Fibroblast of skin of abdomen (primary cell): ENCODE data around the gene NKAIN2.
"Not testable (repeated sequence)": the region's sequence is repeated elsewhere in the genome, so short reads cannot be mapped to it uniquely, and the experiment has no call there.

ENCODE experiments used
- DNase-seq: peaks from one replicate; pipeline ENCODE4 v3.0.0-alpha.2; 2013

The NKAIN2 gene

DNA sequence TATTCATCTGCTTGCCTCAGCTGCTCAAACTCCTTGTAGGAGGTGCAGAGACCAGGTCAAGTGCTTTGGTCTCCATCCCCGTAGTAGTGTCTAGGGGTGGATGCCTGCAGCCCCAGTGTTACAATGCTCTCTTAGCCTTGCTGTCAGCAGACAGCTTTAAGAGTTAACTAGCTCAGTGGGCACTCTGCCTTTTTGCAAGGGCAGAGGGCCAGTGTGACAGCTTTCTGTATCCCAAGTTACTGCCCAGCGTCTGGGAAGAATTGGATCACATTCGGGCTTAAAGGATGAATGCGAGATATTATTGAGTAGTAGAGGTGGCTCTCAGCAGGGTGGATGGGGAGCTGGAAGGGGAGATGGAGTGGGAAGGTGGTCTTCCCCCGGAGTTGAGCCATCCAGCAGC lies 818.7 kb downstream of the NKAIN2 start:
- no peak for DNase-seq

DNA sequence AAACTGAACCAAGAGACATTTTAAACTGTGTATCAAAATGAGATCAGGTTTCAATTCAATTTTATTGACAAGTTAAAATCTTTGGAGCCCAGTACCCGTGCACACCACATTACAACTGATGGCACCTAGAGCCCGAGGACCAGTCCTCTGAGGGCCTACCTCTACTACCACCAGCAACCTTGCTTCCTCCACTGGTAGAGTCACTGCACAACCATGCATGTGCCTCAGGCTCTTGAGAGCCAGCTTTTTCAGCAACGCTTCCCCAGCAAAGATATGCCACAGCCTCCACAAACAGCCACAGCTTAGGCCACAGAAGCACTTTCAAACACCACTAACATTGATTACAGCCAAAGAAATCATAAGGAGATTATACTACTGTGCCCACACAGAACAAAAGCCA lies 830.0 kb downstream of the NKAIN2 start:
- no peak for DNase-seq

DNA sequence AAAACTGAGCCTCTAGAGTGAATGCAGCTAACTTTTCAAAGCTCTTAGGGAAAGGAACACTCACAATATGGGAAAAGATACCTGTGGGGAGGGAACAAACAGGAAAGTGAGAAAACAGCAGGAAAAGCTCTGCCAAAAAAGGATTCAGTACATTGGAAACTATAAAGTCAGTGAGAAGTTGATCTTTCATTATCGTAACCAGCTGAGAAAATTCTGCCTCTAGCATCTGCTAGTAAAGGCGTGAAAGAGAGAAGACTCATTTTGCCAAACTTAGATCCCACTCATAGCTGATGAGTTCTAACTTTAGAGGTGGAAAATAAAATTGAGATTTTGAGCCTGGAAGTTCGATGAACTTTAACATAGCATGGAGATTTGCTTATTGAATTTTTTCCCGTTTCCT lies 836.8 kb downstream of the NKAIN2 start:
- no peak for DNase-seq

DNA sequence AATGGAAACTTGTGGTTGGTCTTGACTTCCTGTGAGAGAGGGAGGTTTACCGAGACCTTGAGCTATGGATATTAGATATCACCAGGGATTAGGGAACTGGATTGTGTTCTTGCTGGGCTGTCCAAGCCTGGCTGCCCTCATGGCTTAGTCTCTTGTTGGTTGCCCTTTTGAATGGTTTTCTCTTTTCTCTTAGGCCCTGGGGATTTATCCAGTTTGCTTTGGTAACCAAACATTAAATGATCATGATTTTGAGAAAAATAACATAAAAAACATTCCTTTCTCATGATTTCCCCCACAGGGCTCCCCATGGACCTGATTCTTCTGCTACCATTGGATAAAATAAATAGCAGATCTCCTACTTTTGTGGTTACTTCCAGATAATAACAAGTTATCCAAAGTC lies 852.2 kb downstream of the NKAIN2 start:
- DNase-seq, result no peak

DNA sequence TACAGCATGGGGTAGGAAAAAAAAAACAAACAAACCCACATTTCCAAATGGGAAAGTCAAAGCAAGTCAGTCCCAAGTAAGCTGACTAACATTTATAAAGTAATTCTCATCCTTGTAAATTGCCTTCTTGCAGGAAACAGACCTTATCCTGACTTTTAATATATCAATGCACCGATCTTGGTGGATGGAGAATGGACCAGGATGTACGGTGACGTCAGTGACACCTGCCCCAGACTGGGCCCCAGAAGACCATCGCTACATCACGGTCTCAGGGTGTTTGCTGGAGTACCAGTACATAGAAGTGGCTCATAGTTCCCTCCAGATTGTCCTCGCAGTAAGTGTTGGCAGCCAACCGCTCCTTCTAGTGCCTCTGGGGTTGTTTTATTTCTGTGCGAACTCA lies 854.4 kb downstream of the NKAIN2 start:
- DNase-seq, result no peak

DNA sequence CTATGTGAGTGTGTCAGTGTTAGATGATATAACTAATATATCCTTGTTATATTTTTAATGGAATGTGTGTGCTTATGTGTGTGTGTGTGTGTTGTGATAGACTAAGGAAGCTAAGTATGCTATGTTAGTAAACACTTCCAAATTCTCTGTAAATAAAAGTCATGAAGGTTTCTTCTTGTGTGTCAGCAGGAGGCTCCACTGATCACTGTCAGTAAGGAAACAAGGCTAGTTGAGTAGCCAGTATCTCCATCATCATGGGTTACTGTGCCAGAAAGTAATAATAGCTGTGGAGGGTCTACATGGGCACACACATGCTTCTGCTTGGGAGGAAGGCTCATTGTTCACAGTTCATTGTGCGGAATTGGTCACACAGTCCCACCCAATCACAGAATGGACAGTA lies 855.8 kb downstream of the NKAIN2 start:
- DNase-seq, result no peak

DNA sequence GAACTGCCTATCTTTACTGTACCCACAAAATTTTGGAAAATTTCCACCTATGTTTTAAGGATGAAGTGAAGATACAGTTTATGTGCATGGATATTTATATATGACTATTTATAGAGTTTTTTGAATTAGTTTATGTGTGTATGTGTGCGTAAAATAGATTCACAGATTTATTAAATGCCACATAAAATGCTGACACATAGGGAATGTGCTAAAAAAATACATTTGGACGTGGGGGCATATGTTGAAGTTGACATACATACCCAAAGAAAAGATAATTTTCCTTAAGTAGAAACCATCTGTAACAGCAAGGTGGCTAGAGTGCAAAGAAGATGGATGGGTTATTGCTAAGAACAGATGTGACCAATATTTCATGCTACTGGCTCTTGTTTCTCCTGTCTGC lies 856.5 kb downstream of the NKAIN2 start:
- DNase-seq, result no peak

DNA sequence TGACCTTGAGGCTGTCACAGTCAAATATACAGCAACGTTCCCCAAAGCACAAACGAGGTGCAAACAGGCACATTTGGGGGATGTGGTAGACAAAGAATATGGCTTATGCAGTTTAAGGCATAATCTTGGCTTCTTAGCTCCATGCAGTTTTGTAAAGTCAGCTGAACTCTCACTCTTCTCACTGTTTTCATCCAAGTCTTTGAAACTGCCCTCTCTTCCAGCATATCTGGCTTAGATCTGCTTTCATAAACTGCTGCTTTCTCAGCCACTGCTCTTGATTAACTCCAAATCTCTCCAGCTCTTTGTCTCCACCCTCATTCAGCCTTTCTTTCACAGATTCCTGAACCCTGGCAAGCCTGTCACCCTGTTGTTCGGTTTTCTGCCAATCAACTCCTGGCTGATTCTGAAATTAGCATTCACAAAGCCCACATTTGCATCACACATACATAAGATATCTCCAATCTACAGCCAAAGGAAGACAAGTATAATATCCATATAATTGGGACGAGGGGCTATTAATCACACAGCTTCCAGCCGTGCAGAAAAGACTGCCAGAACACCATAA lies 857.5 kb downstream of the NKAIN2 start:
- no peak for DNase-seq

DNA sequence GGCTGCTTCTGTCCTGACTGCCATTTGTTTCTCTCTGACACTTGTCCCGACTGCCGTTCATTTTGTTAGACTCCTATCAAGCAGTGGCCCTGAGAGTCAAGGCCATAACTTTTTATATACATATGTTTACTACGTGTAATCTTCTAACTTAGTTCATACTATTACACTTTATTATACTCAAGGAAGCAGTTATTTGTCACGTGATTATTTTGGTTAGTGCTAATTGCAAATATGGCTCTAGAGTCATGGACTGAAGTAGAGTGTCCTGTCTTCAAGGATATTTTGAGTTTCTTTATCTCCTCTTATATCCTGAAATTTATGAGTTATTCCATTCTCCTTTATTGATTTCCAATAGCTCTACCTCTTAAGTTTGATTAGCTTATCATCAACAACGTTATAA lies 864.4 kb downstream of the NKAIN2 start:
- no peak for DNase-seq

DNA sequence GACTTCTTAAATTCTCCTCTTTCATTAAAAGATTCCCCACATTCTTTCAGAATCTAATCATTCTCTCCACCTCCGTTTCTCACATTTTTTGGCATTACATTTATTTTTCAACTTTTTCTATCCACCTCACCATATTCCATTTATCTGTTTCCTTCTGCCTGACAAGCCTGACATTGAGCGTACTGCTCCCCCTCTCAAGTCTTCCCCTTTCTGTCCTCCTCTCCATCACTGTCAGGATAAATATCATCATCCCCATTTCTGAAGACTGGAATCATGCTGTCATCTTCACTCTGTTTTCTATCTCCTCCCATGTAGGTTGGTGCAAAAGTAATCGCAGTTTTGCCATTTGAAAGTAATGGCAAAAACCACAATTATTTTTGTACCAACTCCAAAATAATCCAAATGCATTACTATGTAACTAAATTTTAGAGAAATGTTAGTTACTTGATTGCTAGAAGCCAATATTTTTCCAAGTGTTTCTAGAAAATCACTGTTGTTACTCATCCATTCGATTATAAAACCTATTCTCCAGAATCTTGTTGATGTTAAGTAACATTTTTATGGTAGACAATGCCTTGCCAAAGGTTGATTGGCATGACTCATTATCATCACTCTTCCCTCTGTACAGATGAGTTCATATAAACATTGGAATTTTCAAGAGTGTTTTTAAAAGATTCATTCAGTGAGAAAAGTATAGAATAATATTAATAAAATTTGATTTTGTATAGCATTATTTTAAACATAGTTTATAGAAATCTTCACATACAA lies 866.2 kb downstream of the NKAIN2 start:
- peak; percentile 22 for DNase-seq

DNA sequence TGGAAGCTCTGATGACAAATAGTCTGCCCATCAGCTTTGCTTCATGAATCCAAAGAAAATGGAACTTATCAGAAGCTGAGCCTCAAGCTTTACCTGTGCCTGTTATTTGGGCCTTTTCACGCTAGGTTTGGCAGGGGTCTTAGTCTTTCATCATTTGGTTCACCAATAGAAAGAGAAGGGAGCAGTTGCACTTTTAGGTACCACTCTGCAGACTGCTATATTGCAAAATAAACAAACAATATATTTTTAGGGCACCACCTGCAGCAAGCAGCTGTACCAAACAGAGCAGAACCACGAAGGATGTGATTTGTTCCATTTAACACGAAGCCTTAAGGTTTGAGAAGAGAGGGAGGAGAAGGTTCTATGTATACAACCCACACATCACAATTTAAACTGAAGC lies 867.1 kb downstream of the NKAIN2 start:
- no peak for DNase-seq

DNA sequence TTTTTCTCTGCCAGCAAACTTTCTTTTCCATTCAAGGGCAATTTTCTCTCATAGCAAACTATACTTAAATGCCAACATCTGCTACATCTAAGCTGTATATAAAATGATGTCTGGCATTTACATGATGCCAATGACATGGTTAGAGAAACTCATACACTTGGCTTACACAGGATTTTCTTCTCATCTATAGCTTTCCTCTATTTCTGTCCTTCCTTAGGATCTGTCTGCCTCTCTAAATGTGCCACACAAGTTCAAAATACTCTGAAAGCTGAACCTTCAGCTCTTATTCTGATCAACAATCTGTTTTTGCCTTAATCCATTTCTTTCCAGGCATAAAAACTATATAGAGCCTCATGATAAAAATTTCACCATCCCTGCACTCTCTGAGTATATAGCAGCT lies 867.7 kb downstream of the NKAIN2 start:
- no peak for DNase-seq

DNA sequence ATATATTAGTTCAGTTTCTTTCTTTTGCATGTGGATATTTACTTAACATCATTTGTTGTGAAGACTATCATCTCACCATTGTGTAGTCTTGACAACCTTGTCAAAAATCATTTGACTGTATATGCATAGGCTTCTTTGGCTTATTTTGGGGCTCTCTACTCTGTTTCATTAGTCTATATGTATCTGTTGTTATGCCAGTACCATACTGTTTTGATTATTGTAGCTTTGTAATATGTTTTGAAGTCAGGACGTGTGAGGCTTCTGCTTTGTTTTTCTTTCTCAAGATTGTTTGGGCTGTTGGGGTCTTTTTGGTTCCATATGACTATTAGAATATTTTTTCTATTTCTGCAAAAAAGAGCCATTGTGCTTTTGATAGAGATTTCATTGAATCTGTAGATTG lies 870.4 kb downstream of the NKAIN2 start:
- DNase-seq, result no peak

DNA sequence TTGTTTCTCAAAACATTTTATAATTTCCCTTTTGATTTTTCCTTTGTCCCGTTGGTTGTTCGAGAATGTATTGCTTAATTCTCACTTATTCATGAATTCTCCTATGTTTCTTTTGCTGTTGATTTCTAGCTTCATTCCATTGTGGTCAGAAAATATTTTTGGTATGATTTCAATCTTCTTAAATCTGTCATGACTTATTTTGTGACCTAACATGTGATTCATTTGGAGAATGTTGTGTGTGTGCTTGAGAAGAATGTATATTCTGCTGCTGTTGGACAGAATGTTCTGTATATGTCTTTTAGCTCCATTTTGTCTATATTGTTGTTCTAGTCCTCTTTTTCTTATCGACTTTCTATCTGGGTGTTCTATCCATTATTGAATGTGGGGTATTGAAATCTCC lies 872.4 kb downstream of the NKAIN2 start:
- peak; percentile 78 for DNase-seq

DNA sequence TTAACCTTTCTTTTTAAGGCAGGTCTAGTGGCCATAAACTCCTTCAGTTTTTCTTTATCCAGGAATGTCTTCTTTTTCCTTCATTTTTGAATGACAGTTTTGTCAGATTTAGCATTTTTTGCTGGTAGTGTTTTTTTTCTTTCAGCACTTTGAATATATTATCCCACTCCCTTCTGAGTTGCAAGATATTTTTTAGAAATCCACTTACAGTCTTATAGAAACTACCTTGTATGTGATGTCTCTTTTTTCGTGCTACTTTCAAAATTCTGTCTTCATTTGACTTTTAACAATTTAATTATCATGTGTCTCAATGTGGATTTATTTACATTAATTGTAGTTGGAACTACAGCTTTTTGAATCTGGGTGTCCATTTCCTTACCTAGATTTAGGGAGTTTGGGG lies 874.2 kb downstream of the NKAIN2 start:
- no peak for DNase-seq

DNA sequence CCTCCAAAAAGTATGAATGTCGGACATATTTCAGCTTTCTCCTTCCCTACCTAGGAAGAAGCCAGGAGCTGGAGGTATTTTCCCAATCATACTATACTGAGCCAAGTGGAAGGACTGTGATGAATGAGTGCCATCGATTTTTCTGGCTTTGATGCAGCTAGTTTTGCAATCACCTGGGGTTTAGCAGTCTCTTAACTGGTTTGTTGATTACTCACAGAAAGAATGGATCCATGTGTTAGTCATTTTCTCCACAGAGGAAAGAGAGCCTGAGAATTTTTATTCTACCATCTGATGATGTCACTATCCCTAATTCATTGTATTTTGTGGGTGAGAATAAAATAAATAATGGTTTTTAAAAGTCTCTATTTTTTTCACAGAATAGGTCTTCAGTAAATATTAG lies 875.7 kb downstream of the NKAIN2 start:
- DNase-seq, result peak; percentile 56

DNA sequence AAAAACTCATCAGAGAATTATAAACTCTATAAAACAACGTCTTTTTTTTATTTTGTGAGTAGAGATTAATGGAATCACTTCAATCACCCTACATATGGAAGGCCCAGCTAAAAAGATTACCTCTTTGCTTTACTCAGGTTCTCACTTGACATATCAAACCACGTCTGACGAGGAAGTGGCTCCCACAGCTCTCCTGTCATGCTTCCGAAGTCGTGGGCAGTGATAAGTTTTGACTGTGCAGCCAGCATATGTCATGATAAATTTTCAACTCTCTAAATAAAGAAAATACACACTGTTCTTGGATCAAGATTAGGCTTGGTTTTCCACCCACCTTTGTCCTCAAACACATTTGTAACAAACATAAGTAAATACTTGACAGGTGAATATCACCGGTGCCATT lies 879.1 kb downstream of the NKAIN2 start:
- no peak for DNase-seq

DNA sequence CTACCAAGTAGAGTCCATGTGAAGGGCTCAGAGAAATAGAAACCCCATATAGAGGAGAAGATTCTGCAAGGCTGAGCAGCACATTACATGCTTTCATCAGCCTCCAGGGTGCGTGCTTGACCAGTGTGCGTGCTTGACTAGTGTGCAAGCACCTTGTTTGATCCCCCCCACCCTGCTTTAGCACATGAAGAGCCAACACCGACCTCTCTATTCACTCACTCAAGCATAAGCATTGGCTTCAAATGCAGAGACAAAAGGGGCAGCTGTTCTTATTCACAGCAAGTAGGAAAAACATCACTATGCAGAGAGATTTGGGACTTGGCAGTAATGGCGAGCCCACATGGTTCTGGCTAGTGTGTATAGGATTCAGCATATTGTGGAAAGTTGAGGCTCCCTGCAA lies 879.8 kb downstream of the NKAIN2 start:
- no peak for DNase-seq

DNA sequence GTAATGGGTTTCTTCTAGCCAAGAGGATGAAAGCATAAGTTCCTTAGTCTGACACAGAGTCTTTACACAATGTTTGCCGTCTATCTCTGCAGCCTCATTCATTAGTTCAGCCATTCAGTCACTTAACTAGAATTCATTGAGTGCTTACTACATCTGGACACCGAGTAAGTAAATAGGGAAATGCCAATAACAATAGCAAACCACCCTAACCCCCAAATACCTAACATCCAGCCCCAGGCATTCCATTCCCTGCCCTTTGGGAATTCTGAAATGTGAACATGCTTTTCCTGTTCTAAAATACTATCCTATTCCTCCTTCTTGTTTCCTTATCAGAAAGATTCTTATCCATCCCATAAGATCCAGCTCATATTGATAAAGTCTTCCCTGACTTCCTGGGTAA lies 881.0 kb downstream of the NKAIN2 start:
- no peak for DNase-seq

DNA sequence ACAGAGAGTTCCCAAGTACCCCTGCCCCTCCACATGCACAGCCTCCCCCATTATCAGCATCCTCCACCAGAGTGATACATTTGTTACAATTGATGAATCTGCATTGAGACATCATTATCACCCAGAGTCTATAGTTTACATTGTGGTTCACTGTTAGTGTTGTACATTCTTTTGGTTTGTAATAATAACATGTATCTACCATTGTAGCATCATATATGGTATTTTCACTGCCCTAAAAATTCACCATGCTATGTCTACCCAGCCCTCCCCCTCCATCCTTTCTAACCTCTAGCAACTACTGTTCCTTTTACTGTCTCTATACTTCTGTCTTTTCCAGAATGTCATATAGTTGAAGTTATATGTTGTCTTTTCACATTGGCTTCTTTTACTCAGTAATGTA lies 884.7 kb downstream of the NKAIN2 start:
- no peak for DNase-seq

DNA sequence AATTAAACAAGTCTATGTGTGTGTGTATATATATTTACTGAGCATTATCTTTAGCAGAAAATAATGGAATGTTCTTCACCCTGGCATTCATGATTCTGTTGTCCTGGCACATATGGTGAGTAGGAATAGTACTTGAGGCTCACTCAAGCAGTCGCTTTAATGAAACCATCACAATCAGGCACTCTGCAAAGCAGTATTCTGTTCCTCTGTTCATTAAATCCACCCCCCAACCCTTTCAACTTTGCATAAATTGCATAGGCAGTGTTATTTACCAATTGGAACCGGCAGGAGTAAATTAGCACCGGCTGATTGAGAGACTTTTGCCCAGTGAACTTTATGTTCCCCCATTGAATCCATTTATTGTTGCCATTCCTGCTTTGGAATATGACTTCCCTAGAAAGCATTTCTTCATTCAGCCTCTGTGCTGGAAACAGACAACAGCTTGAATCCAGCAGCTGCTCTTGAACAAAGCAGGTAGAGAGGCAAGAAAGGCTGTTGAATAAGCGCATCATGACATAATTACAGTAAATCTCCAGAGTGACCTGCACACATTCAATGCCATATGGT lies 890.6 kb downstream of the NKAIN2 start:
- no peak for DNase-seq

DNA sequence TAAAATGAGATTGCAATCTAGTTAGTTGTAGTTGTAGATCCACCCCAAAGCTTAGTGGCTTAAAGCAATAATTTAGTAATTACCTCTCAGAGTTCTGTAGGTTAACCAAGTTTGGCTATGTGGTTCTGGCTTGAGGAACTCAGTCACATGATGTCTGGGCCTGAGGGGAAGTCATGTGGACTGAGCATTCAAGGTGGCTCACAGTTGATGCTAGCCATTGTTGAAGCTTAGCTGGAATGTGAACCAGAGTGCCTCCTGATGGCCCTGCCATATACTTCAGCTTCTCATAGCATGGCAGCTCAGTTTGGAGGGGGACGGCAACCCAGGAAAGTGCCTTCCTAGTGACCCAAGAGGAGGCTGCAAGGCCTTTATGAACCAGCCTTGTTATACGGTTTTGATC lies 895.4 kb downstream of the NKAIN2 start:
- DNase-seq, result no peak

DNA sequence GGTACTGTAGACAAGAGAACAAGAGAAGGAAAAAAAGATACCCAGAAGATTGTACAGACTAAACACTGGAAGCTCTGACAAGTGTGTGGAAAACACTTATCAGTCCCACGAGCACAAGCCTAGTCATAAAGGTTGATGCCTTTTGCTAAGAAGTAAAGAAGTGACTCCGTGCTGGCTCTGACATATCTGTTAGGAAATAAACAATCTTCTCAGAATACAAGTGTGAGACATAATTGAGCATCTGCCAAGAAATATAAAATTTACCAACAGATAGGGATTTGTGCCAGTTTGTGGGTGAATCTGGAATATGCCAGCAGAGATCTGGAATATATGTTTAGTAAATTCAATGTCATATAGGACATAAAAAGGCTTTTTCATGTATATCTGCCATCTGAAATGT lies 899.9 kb downstream of the NKAIN2 start:
- DNase-seq, result no peak

DNA sequence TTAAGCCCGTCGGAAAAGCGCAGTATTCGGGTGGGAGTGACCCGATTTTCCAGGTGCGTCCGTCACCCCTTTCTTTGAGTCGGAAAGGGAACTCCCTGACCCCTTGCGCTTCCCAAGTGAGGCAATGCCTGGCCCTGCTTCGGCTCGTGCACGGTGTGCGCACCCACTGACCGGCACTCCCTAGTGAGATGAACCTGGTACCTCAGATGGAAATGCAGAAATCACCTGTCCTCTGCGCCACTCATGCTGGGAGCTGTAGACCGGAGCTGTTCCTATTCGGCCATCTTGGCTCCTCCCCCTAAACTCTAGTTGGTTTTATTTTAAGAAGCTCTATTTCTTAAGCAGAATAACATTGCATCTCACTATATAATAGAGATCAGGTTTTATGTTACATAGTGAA lies 908.9 kb downstream of the NKAIN2 start:
- DNase-seq, result not testable (repeated sequence)

DNA sequence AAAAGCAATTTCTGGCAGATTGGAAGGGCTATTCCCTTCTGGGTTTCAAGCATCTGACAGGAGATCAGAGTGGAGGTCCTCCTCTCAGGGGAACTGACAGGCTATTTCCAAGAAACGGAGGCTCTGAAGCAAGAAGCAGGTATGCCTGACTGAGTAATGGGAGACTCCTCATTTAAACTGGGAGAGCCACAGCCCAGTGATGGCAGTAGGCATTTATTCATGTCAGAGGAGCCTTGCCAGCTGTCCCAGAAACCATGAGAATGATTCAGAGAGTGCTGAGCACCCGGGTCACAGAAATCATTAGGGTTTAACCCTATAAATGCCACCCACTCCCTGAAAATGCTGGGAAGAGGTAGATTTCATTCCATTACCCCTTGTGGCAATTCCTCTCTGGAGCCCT lies 911.1 kb downstream of the NKAIN2 start:
- no peak for DNase-seq
